ENCODE data around the gene KIF15. TPM values are rescaled to one million over a fixed set of nuclear protein-coding genes. Genes with fewer than 3 reads are reported as not detected.

KIF15 gene
- polyA plus RNA-seq, 3 donors = 0.15 to 0.16 TPM; not detected in 1

GRCh38 chr3:44893097-44893496, 131.5 kb downstream of the KIF15 start:
- WGBS (ENCODE audit: insufficient coverage) = no CpG with 5 or more reads among the region's 2 CpGs
- peaks cover 1 to 5% (median 3%) of the 10 kb centered on the region in 3 donors for H3K27me3 Mint-ChIP-seq (ENCODE audit: low read depth in 3 of 3)
- TF ChIP-seq, protein P1, sequence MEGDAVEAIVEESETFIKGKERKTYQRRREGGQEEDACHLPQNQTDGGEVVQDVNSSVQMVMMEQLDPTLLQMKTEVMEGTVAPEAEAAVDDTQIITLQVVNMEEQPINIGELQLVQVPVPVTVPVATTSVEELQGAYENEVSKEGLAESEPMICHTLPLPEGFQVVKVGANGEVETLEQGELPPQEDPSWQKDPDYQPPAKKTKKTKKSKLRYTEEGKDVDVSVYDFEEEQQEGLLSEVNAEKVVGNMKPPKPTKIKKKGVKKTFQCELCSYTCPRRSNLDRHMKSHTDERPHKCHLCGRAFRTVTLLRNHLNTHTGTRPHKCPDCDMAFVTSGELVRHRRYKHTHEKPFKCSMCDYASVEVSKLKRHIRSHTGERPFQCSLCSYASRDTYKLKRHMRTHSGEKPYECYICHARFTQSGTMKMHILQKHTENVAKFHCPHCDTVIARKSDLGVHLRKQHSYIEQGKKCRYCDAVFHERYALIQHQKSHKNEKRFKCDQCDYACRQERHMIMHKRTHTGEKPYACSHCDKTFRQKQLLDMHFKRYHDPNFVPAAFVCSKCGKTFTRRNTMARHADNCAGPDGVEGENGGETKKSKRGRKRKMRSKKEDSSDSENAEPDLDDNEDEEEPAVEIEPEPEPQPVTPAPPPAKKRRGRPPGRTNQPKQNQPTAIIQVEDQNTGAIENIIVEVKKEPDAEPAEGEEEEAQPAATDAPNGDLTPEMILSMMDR (IDR thresholded peaks at IDR 0.05) = no peak
- intact Hi-C loops (cut with micrococcal nuclease) = no loop called here
- peaks cover 0 to 2% (median 0%) of the 10 kb centered on the region in 7 donors for H3K9me3 Mint-ChIP-seq
- Histone ChIP-seq H3K79me2 (ENCODE audit: insufficient read depth, low read length) (no peaks in the 10 kb centered on the region), H3K36me3 (replicated peaks in 1 of 2; ENCODE audit: control insufficient read depth in 1 of 2, insufficient read depth in 2 of 2, low read length in 2 of 2) (no peaks in the 10 kb centered on the region), H2AFZ (ENCODE audit: insufficient read depth, low read depth, low read length, poor library complexity, severe bottlenecking) (no peak overlapping the region), H3K27ac (ENCODE audit: low read depth in 1 of 2, low read length in 2 of 2) (no peak overlapping the region), H3K4me3 (replicated peaks in 1 of 3; ENCODE audit: low read depth in 2 of 3, low read length in 3 of 3) (no peak overlapping the region), H4K20me1 (ENCODE audit: insufficient read depth, low read length) (no peaks in the 10 kb centered on the region), H3K4me1 (ENCODE audit: control insufficient read depth in 1 of 2, insufficient read depth in 2 of 2, low read length in 2 of 2) (no peaks in the 10 kb centered on the region), H3K9me3 (replicated peaks in 1 of 2; ENCODE audit: control insufficient read depth in 1 of 2, insufficient read depth in 1 of 2, low read length in 2 of 2) (no peaks in the 10 kb centered on the region), H3K4me2 (replicated peaks; ENCODE audit: extremely low read depth, low read length, poor library complexity, severe bottlenecking) (no peak overlapping the region), H3K9ac (ENCODE audit: insufficient read depth, low read length, poor library complexity, severe bottlenecking) (no peak overlapping the region), H3K27me3 (ENCODE audit: control insufficient read depth in 2 of 2, insufficient read depth in 2 of 2, low read length in 2 of 2) (no peaks in the 10 kb centered on the region)
- H3K4me1 Mint-ChIP-seq = peaks cover 5% of the 10 kb centered on the region
- no peak overlapping the region for H3K4me3 Mint-ChIP-seq
- no peak for DNase-seq
- H3K27ac Mint-ChIP-seq = no peak overlapping the region
- H3K36me3 Mint-ChIP-seq = no peaks in the 10 kb centered on the region

DNA sequence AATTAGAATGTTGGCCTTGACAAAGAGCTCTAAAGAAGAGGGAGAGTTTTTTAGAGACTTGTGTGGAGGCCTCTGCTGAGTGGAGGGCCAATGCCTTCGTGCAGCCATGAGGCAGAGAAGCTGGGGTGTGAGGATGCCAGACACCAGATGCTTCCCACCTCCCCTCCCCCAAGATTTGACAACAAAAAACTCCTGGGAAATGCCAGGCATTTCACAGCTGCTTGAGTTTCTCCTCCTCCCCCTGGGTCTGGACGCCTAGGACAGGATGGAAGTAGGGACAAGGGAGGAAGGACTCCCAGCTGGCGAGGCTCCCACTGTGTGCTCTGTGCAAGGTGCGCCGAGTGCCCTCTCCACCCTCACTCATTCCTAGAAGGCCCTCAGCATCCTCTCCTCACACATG, 132.9 kb downstream of the KIF15 start:
- no peak overlapping the region for H3K9ac ChIP-seq (ENCODE audit: insufficient read depth, low read length, poor library complexity, severe bottlenecking)
- H3K27ac Mint-ChIP-seq = no peak overlapping the region
- peaks cover 1 to 5% (median 3%) of the 10 kb centered on the region in 3 donors for H3K27me3 Mint-ChIP-seq (ENCODE audit: low read depth in 3 of 3)
- intact Hi-C loops (cut with micrococcal nuclease) = no loop called here
- peaks cover 0 to 2% (median 0%) of the 10 kb centered on the region in 7 donors for H3K9me3 Mint-ChIP-seq
- H3K4me1 ChIP-seq (ENCODE audit: control insufficient read depth in 1 of 2, insufficient read depth in 2 of 2, low read length in 2 of 2) = no peaks in the 10 kb centered on the region
- no peaks in the 10 kb centered on the region for H3K79me2 ChIP-seq (ENCODE audit: insufficient read depth, low read length)
- H3K27me3 ChIP-seq (ENCODE audit: control insufficient read depth in 2 of 2, insufficient read depth in 2 of 2, low read length in 2 of 2) = no peaks in the 10 kb centered on the region
- H2AFZ ChIP-seq (ENCODE audit: insufficient read depth, low read depth, low read length, poor library complexity, severe bottlenecking) = no peak overlapping the region
- no CpG with 5 or more reads among the region's 5 CpGs for WGBS (ENCODE audit: insufficient coverage)
- no peak for DNase-seq
- H3K9me3 ChIP-seq (replicated peaks in 1 of 2; ENCODE audit: control insufficient read depth in 1 of 2, insufficient read depth in 1 of 2, low read length in 2 of 2) = no peaks in the 10 kb centered on the region
- TF ChIP-seq, protein P1 (IDR thresholded peaks at IDR 0.05) = no peak
- H3K4me1 Mint-ChIP-seq = peaks cover 5% of the 10 kb centered on the region
- H3K4me3 ChIP-seq (replicated peaks in 1 of 3; ENCODE audit: low read depth in 2 of 3, low read length in 3 of 3) = no peak overlapping the region
- no peak overlapping the region for H3K4me2 ChIP-seq (replicated peaks; ENCODE audit: extremely low read depth, low read length, poor library complexity, severe bottlenecking)
- no peaks in the 10 kb centered on the region for H4K20me1 ChIP-seq (ENCODE audit: insufficient read depth, low read length)
- no peaks in the 10 kb centered on the region for H3K36me3 Mint-ChIP-seq
- H3K27ac ChIP-seq (ENCODE audit: low read depth in 1 of 2, low read length in 2 of 2) = no peak overlapping the region
- no peak overlapping the region for H3K4me3 Mint-ChIP-seq
- H3K36me3 ChIP-seq (replicated peaks in 1 of 2; ENCODE audit: control insufficient read depth in 1 of 2, insufficient read depth in 2 of 2, low read length in 2 of 2) = no peaks in the 10 kb centered on the region
